GM12878 (cell line): Measurements from ENCODE around the gene SLC35A2. TPM values are rescaled to one million over a fixed set of nuclear protein-coding genes. Genes with fewer than 3 reads are reported as not detected.

Experiments
- ATAC-seq: fragments of 200-7000 bp; cut with Tn5 transposase; 3 replicates; pipeline ENCODE4 v1.9.1; 2020; ENCODE audit warnings: mild to moderate bottlenecking, moderate library complexity
- BruUV-seq: library from RNA; stranded (reverse); fragments of 400-500 nt; replicated peaks from 2 replicates; lab custom pipeline; 2021; lab: Mats Ljungman, UMichigan
- CTCF ChIA-PET: fragments of 300-600 bp; sonication (Branson Sonifier 250); formaldehyde crosslinking; extraction: SDS; loops from one replicate; lab custom pipeline; 2021; ENCODE audit warnings: inconsistent platforms; lab: Yijun Ruan, JAX
- POLR2A ChIA-PET: fragments of 350-600 bp; formaldehyde crosslinking; extraction: SDS; loops from one replicate; lab custom pipeline; 2021; ENCODE audit warnings: inconsistent platforms; lab: Charles Lee
- RAD21 ChIA-PET: fragments of 300-600 bp; sonication (Branson Sonifier 250); formaldehyde crosslinking; loops from one replicate; lab custom pipeline; 2023; ENCODE audit warnings: antibody characterized with exemption; ENCODE audit not compliant: unreplicated experiment; lab: Charles Lee
- SMC1A ChIA-PET: fragments of 300-600 bp; sonication (Branson Sonifier 250); formaldehyde crosslinking; loops from one replicate; lab custom pipeline; 2023; ENCODE audit not compliant: unreplicated experiment, uncharacterized antibody; lab: Charles Lee
- DNase-seq: peaks from one replicate; pipeline ENCODE4 v3.0.0-alpha.2; 2011; ENCODE audit warnings: low read depth, low spot score
- FAIRE-seq: peaks from 3 replicates; lab custom pipeline; 2011; peaks lifted over from hg19 to GRCh38; lab: Jason Lieb, UNC
- H2AFZ ChIP-seq: 2 replicates; pipeline ENCODE4 v1.6.0; 2011; ENCODE audit warnings: low read depth, low read length, control low read depth; ENCODE audit not compliant: control insufficient read depth
- H3K27ac ChIP-seq: 2 replicates; pipeline ENCODE4 v1.5.1; 2011; ENCODE audit warnings: control low read depth; ENCODE audit not compliant: control insufficient read depth, insufficient read depth
- H3K27me3 ChIP-seq, 2 experiments: replicated peaks in 1 of 2; 2 replicates each; pipeline versions ENCODE4 v1.6.0 to v1.6.1; 2011; ENCODE audit warnings: low read length in 1 of 2; ENCODE audit not compliant: control insufficient read depth in 2 of 2, insufficient read depth in 2 of 2
- H3K36me3 ChIP-seq, 2 experiments: 2 replicates each; pipeline ENCODE4 v1.5.1; 2011; ENCODE audit warnings: low read length in 1 of 2; ENCODE audit not compliant: control insufficient read depth in 2 of 2, insufficient read depth in 2 of 2
- H3K4me1 ChIP-seq: 2 replicates; pipeline ENCODE4 v1.6.1; 2011; ENCODE audit warnings: mild to moderate bottlenecking, low read length, moderate library complexity, mixed read lengths; ENCODE audit not compliant: control insufficient read depth, insufficient read depth
- H3K4me2 ChIP-seq: 2 replicates; pipeline ENCODE4 v1.6.0; 2011; ENCODE audit warnings: control low read depth; ENCODE audit not compliant: control insufficient read depth, insufficient read depth
- H3K4me3 ChIP-seq: fragments of 200-600 bp; sonication (generic); 2 replicates; pipeline ENCODE4 v1.5.1; 2016
- H3K79me2 ChIP-seq: 2 replicates; pipeline ENCODE4 v1.6.0; 2011; ENCODE audit warnings: low read length; ENCODE audit not compliant: control insufficient read depth, insufficient read depth
- H3K9ac ChIP-seq: 2 replicates; pipeline ENCODE4 v1.8.0; 2011; ENCODE audit warnings: low read length, control low read depth, mixed read lengths; ENCODE audit not compliant: control insufficient read depth, insufficient read depth
- H3K9me3 ChIP-seq: replicated peaks from 3 replicates; pipeline ENCODE4 v1.5.1; 2011; ENCODE audit warnings: mild to moderate bottlenecking, low read length; ENCODE audit not compliant: control insufficient read depth, insufficient read depth
- H4K20me1 ChIP-seq: 2 replicates; pipeline ENCODE4 v1.6.0; 2011; ENCODE audit not compliant: control insufficient read depth, insufficient read depth
- BHLHE40 ChIP-seq, 2 experiments: fragments of 450-650 bp in 1 of 2; IDR thresholded peaks; 2 replicates each; pipeline ENCODE4 v1.6.1; 2011 to 2017; ENCODE audit warnings: low read depth in 2 of 2, borderline replicate concordance in 1 of 2, improper control_type of control experiment in 1 of 2, low read length in 1 of 2, mild to moderate bottlenecking in 1 of 2
- CREM ChIP-seq: IDR thresholded peaks from 2 replicates; pipeline ENCODE4 v1.6.1; 2014; ENCODE audit warnings: antibody characterized with exemption, low read depth
- ELK1 ChIP-seq: IDR thresholded peaks from 2 replicates; pipeline ENCODE4 v1.6.1; 2012; ENCODE audit warnings: low read depth, low read length, improper control_type of control experiment
- EZH2 ChIP-seq: IDR thresholded peaks from 2 replicates; pipeline ENCODE4 v1.6.1; 2012; ENCODE audit warnings: low read depth, mild to moderate bottlenecking, control low read depth, inconsistent platforms, low read length, borderline replicate concordance; ENCODE audit not compliant: control insufficient read depth
- GABPA ChIP-seq: IDR thresholded peaks from 2 replicates; pipeline ENCODE4 v1.6.1; 2014; ENCODE audit warnings: antibody characterized with exemption, low read depth, mild to moderate bottlenecking, inconsistent platforms
- GATAD2B ChIP-seq: fragments of 450-650 bp; conservative IDR thresholded peaks from 2 replicates; pipeline ENCODE4 v1.6.1; 2017; ENCODE audit warnings: low read depth, mild to moderate bottlenecking, moderate library complexity
- IKZF2 ChIP-seq, 2 experiments: fragments of 450-650 bp; IDR thresholded peaks; 2 replicates each; pipeline ENCODE4 v1.6.1; 2017; ENCODE audit warnings: mild to moderate bottlenecking in 2 of 2, moderate library complexity in 2 of 2
- IRF4 ChIP-seq: IDR thresholded peaks from 2 replicates; pipeline ENCODE4 v1.6.1; 2011; ENCODE audit warnings: low read depth, low read length
- IRF5 ChIP-seq: fragments of 450-650 bp; IDR thresholded peaks from 2 replicates; pipeline ENCODE4 v1.6.1; 2017; ENCODE audit warnings: borderline replicate concordance
- MXI1 ChIP-seq: fragments of 150-350 bp; IDR thresholded peaks from 2 replicates; pipeline ENCODE4 v1.6.1; 2011; ENCODE audit warnings: low read depth, mild to moderate bottlenecking, inconsistent platforms, low read length, improper control_type of control experiment
- RELA ChIP-seq: fragments of 450-650 bp; IDR thresholded peaks from 2 replicates; pipeline ENCODE4 v1.8.0; 2014; ENCODE audit warnings: borderline replicate concordance; ENCODE audit not compliant: partially characterized antibody
- RELB ChIP-seq: fragments of 450-650 bp; IDR thresholded peaks from 2 replicates; pipeline ENCODE4 v1.6.1; 2017; ENCODE audit warnings: low read depth, mild to moderate bottlenecking, moderate library complexity
- SIX5 ChIP-seq: IDR thresholded peaks from 2 replicates; pipeline ENCODE4 v1.6.1; 2011; ENCODE audit warnings: mild to moderate bottlenecking, low read depth, low read length, moderate library complexity; ENCODE audit not compliant: severe bottlenecking
- ZNF24 ChIP-seq: fragments of 450-650 bp; IDR thresholded peaks from 2 replicates; pipeline ENCODE4 v1.6.1; 2017; ENCODE audit warnings: antibody characterized with exemption, mild to moderate bottlenecking
- ZNF687 ChIP-seq: fragments of 450-650 bp; IDR thresholded peaks from 2 replicates; pipeline ENCODE4 v1.6.1; 2017; ENCODE audit warnings: mild to moderate bottlenecking, moderate library complexity
- WGBS: methylation state at CpG from one replicate; pipeline ENCODE4 v1.1.6; 2016; ENCODE audit warnings: low lambda C conversion rate; ENCODE audit not compliant: insufficient replicate concordance, insufficient coverage; ENCODE audit errors: missing lambda C conversion rate; 5-methylcytosine and 5-hydroxymethylcytosine counted together
- in situ Hi-C: fragments of 300-500 bp; cut with MboI; formaldehyde crosslinking; loops from 9 replicates; pipeline ENCODE4 v1.14.3; 2018; ENCODE audit warnings: mixed read lengths
- intact Hi-C: fragments of 100-400 bp; cut with micrococcal nuclease; formaldehyde crosslinking; loops from one replicate; pipeline ENCODE4 v1.14.2; 2022; ENCODE audit not compliant: unreplicated experiment
- polyA plus RNA-seq, 11 experiments: library from polyadenylated mRNA; depleted of rRNA in 4 of 11; unstranded in 6 of 11; stranded (reverse) in 5 of 11; fragments of >200 nt; fragmentation: Nextera tagmentation in 4 of 11; fragmentation: Illumina TruSeq in 1 of 11; extraction: Ambion mirVana in 4 of 11; extraction: Trizol in 1 of 11; gene quantifications; 1 replicate in 1 of 11; 2 replicates in 10 of 11; pipeline versions ENCODE4 v1.2.1 to v1.2.3, GENCODE V29; 2011 to 2016; ENCODE audit warnings: inconsistent platforms in 2 of 11, missing spikeins in 2 of 11, low read depth in 1 of 11
- total RNA-seq, 4 experiments: library from RNA; depleted of rRNA in 3 of 4; stranded (reverse); fragments of >200 nt in 3 of 4; fragmentation: Illumina TruSeq in 1 of 4; extraction: Trizol in 1 of 4; gene quantifications; 2 replicates each; pipeline versions ENCODE4 v1.2.1 to v1.2.3, GENCODE V29; 2013 to 2021

Gene SLC35A2
- total and polyA plus RNA-seq, 10 of the 15 experiments (the other 5 are each of a cell fraction or from before 2014, with no cell fraction given), result 2.1 to 27.4 (median 14.9) TPM

GRCh38 chrX:48933757-48934156 lies 22.3 kb upstream of the SLC35A2 start:
- ATAC-seq (peak; percentile 16), DNase-seq (no peak), FAIRE-seq (peak; percentile 59)
- Histone ChIP-seq H3K4me3 (no peak overlapping the region), H3K27ac (peak overlapping the region; percentile 83), H3K79me2 (peaks cover 20% of the 10 kb centered on the region), H3K4me2 (peak overlapping the region; percentile 44), H3K9me3 (no peaks in the 10 kb centered on the region; the same call in 2 of the 3 replicates), H2AFZ (no peak overlapping the region), H4K20me1 (no peaks in the 10 kb centered on the region), H3K27me3 (no peaks in the 10 kb centered on the region), H3K36me3 (peaks cover 2 to 8% of the 10 kb centered on the region in 2 experiments; a peak in 3 of 4 replicates), H3K9ac (peak overlapping the region; percentile 15), H3K4me1 (peaks cover 45% of the 10 kb centered on the region)
- CTCF ChIA-PET, result no interaction called here
- POLR2A ChIA-PET, result no interaction called here
- intact Hi-C loops, result no loop called here
- BruUV-seq, result no TSS peak
- 0% methylated on average over 2 of the region's 2 CpGs for WGBS
- RAD21 ChIA-PET, result no interaction called here
- in situ Hi-C loops, result loop anchor here (25.0 kb wide), 1 partner anchor 1721 kb away; the partner anchor contains the start of gene CDK16
- SMC1A ChIA-PET, result no interaction called here
- TF ChIP-seq MXI1, result peak; percentile 21; the same call in 1 of the 2 replicates
- TF ChIP-seq CREM, result peak; percentile 27; the same call in 1 of the 2 replicates
- no peak for TF ChIP-seq SIX5
- no peak for TF ChIP-seq GABPA
- TF ChIP-seq RELA, result no peak
- peak; percentile 80 for TF ChIP-seq IRF4
- peak; percentile 86 for TF ChIP-seq ZNF687
- peak; percentile 54 to 65; a peak in 3 of 4 replicates for TF ChIP-seq IKZF2 (IDR thresholded peaks at IDR 0.05)
- TF ChIP-seq RELB, result peak; percentile 21; the same call in 1 of the 2 replicates
- TF ChIP-seq ZNF24, result 0 out of 2 replicates have a peak, but pooled peaks have one; percentile 5
- 0 out of 4 replicates have a peak, but pooled peaks of 1 of the 2 experiments have one; percentile 38 for TF ChIP-seq BHLHE40 (IDR thresholded peaks at IDR 0.05; ENCODE audit: borderline replicate concordance in 1 of 2, low read depth in 2 of 2, low read length in 1 of 2)
- TF ChIP-seq EZH2, result no peak
- TF ChIP-seq IRF5, result no peak
- no peak for TF ChIP-seq ELK1
- TF ChIP-seq GATAD2B, result no peak
